IMR-90 (cell line): ENCODE results near the gene PROCR. TPM values are rescaled to one million over a fixed set of nuclear protein-coding genes. Genes with fewer than 3 reads are reported as not detected.

Experiments
- ATAC-seq: fragments of 200-7000 bp; cut with Tn5 transposase; 2 replicates; pipeline ENCODE4 v1.9.1; 2020; ENCODE audit warnings: low read depth, mild to moderate bottlenecking, moderate library complexity
- BruUV-seq: library from RNA; stranded (reverse); fragments of 400-500 nt; replicated peaks from 2 replicates; lab custom pipeline; 2021; lab: Mats Ljungman, UMichigan
- CTCF ChIA-PET: fragments of 300-600 bp; formaldehyde crosslinking; extraction: SDS; loops from one replicate; lab custom pipeline; 2021; ENCODE audit warnings: antibody characterized with exemption; lab: Yijun Ruan, JAX
- POLR2A ChIA-PET: fragments of 300-600 bp; sonication (Branson Sonifier 250); formaldehyde crosslinking; loops from one replicate; lab custom pipeline; 2022; ENCODE audit warnings: antibody characterized with exemption; ENCODE audit not compliant: unreplicated experiment; lab: Charles Lee
- DNase-seq: peaks from one replicate; pipeline ENCODE4 v3.0.0; 2013
- H2AFZ ChIP-seq: replicated peaks from 2 replicates; pipeline ENCODE3; 2013; ENCODE audit warnings: low read length, mild to moderate bottlenecking; ENCODE audit not compliant: poor library complexity
- H2AK5ac ChIP-seq: 2 replicates; pipeline ENCODE4 v1.6.1; 2013; ENCODE audit warnings: low read depth, low read length, inconsistent platforms
- H2AK9ac ChIP-seq: replicated peaks from 2 replicates; pipeline ENCODE3; 2013; ENCODE audit warnings: mild to moderate bottlenecking, low read depth, low read length, moderate library complexity; ENCODE audit not compliant: poor library complexity
- H2BK120ac ChIP-seq: 2 replicates; pipeline ENCODE4 v1.6.1; 2013; ENCODE audit warnings: low read depth, low read length, inconsistent platforms
- H2BK15ac ChIP-seq: 3 replicates; pipeline ENCODE4 v1.6.1; 2013; ENCODE audit warnings: low read depth, low read length, inconsistent platforms
- H2BK20ac ChIP-seq: 2 replicates; pipeline ENCODE4 v1.6.1; 2013; ENCODE audit warnings: low read depth, mild to moderate bottlenecking, inconsistent platforms, low read length, moderate library complexity
- H2BK5ac ChIP-seq: 2 replicates; pipeline ENCODE4 v1.6.1; 2013; ENCODE audit warnings: mild to moderate bottlenecking, low read depth, low read length, inconsistent platforms; ENCODE audit not compliant: poor library complexity, severe bottlenecking
- H3K14ac ChIP-seq: replicated peaks from 2 replicates; pipeline ENCODE4 v1.6.1; 2013; ENCODE audit warnings: low read depth, low read length, inconsistent platforms
- H3K18ac ChIP-seq: 2 replicates; pipeline ENCODE4 v1.6.1; 2013; ENCODE audit warnings: low read depth, low read length, control low read depth
- H3K23ac ChIP-seq: 2 replicates; pipeline ENCODE4 v1.6.1; 2013; ENCODE audit warnings: low read depth, low read length, inconsistent platforms
- H3K27ac ChIP-seq: 2 replicates; pipeline ENCODE4 v1.5.1; 2013; ENCODE audit warnings: mild to moderate bottlenecking, control low read depth, low read length; ENCODE audit not compliant: insufficient read depth
- H3K27me3 ChIP-seq: 2 replicates; pipeline ENCODE4 v1.6.1; 2013; ENCODE audit warnings: low read length; ENCODE audit not compliant: control insufficient read depth, insufficient read depth
- H3K36me3 ChIP-seq: 2 replicates; pipeline ENCODE4 v1.6.1; 2013; ENCODE audit warnings: low read length, mixed read lengths; ENCODE audit not compliant: control insufficient read depth, insufficient read depth
- H3K4ac ChIP-seq: 2 replicates; pipeline ENCODE4 v1.6.1; 2013; ENCODE audit warnings: low read depth, low read length, inconsistent platforms
- H3K4me1 ChIP-seq: 2 replicates; pipeline ENCODE4 v1.6.1; 2013; ENCODE audit warnings: low read length, mixed read lengths; ENCODE audit not compliant: control insufficient read depth, insufficient read depth
- H3K4me2 ChIP-seq: 2 replicates; pipeline ENCODE4 v1.6.1; 2013; ENCODE audit warnings: low read depth, mild to moderate bottlenecking, control low read depth, low read length, moderate library complexity
- H3K4me3 ChIP-seq: 2 replicates; pipeline ENCODE4 v1.5.1; 2013; ENCODE audit warnings: low read depth, mild to moderate bottlenecking, control low read depth, low read length, moderate library complexity; ENCODE audit not compliant: insufficient read depth
- H3K56ac ChIP-seq: 2 replicates; pipeline ENCODE4 v1.6.1; 2013; ENCODE audit warnings: low read length, inconsistent platforms; ENCODE audit not compliant: insufficient read depth; ENCODE audit errors: extremely low read depth
- H3K79me1 ChIP-seq, 2 experiments: 2 replicates each; pipeline ENCODE4 v1.6.1; 2013; ENCODE audit warnings: low read length in 2 of 2, inconsistent platforms in 1 of 2, low read depth in 1 of 2
- H3K9ac ChIP-seq: 2 replicates; pipeline ENCODE4 v1.6.1; 2013; ENCODE audit warnings: low read depth, low read length, control low read depth
- H3K9me1 ChIP-seq: 2 replicates; pipeline ENCODE4 v1.6.1; 2013; ENCODE audit warnings: low read length, inconsistent platforms; ENCODE audit not compliant: insufficient read depth
- H3K9me3 ChIP-seq: 2 replicates; pipeline ENCODE4 v1.6.1; 2013; ENCODE audit warnings: low read length; ENCODE audit not compliant: control insufficient read depth, insufficient read depth
- H4K20me1 ChIP-seq: 2 replicates; pipeline ENCODE4 v1.6.1; 2013; ENCODE audit warnings: low read length, inconsistent platforms; ENCODE audit not compliant: insufficient read depth
- H4K5ac ChIP-seq: 2 replicates; pipeline ENCODE4 v1.6.1; 2013; ENCODE audit warnings: mild to moderate bottlenecking, low read depth, low read length, control low read depth
- H4K8ac ChIP-seq, 2 experiments: 2 replicates each; pipeline ENCODE4 v1.6.1; 2013; ENCODE audit warnings: low read depth in 2 of 2, low read length in 2 of 2, control low read depth in 1 of 2, inconsistent platforms in 1 of 2
- H4K91ac ChIP-seq: 2 replicates; pipeline ENCODE4 v1.6.1; 2013; ENCODE audit warnings: low read depth, low read length, inconsistent platforms; ENCODE audit not compliant: insufficient read depth
- BHLHE40 ChIP-seq: fragments of 150-350 bp; IDR thresholded peaks from 2 replicates; pipeline ENCODE4 v1.6.1; 2016; ENCODE audit warnings: mild to moderate bottlenecking, low read depth, low read length
- CHD1 ChIP-seq: IDR thresholded peaks from 2 replicates; pipeline ENCODE4 v1.6.1; 2012; ENCODE audit warnings: low read depth, low read length, improper control_type of control experiment
- FOS ChIP-seq: fragments of 150-350 bp; IDR thresholded peaks from 2 replicates; pipeline ENCODE4 v1.6.1; 2016; ENCODE audit warnings: low read depth, low read length
- MAFK ChIP-seq: IDR thresholded peaks from 2 replicates; pipeline ENCODE4 v1.6.1; 2012; ENCODE audit warnings: low read depth, low read length, improper control_type of control experiment
- NFE2L2 ChIP-seq: fragments of 150-350 bp; IDR thresholded peaks from 2 replicates; pipeline ENCODE4 v1.6.1; 2016; ENCODE audit warnings: low read depth, mild to moderate bottlenecking, low read length
- POLR2A ChIP-seq: IDR thresholded peaks from 2 replicates; pipeline ENCODE4 v1.6.1; 2012; ENCODE audit warnings: mild to moderate bottlenecking, low read depth, low read length
- RAD21 ChIP-seq: IDR thresholded peaks from 2 replicates; pipeline ENCODE4 v1.6.1; 2012; ENCODE audit warnings: low read length, improper control_type of control experiment
- RCOR1 ChIP-seq: IDR thresholded peaks from 2 replicates; pipeline ENCODE4 v1.6.1; 2012; ENCODE audit warnings: mild to moderate bottlenecking, low read length, improper control_type of control experiment; ENCODE audit not compliant: insufficient replicate concordance
- RFX5 ChIP-seq: IDR thresholded peaks from 2 replicates; pipeline ENCODE4 v1.8.0; 2012; ENCODE audit warnings: low read depth, mild to moderate bottlenecking, low read length, moderate library complexity
- SMC3 ChIP-seq: fragments of 150-350 bp; IDR thresholded peaks from 2 replicates; pipeline ENCODE4 v1.6.1; 2016; ENCODE audit warnings: low read depth, mild to moderate bottlenecking, antibody characterized with exemption, low read length, moderate library complexity
- WGBS, 2 experiments: methylation state at CpG; one replicate each; pipeline versions ENCODE4 v1.1.5 to v1.1.7; 2013; ENCODE audit warnings: missing lambda C conversion rate in 2 of 2; ENCODE audit not compliant: insufficient read length in 1 of 2; ENCODE audit errors: extremely low coverage in 2 of 2; 5-methylcytosine and 5-hydroxymethylcytosine counted together
- dilution Hi-C: fragments of 300-500 bp; cut with HindIII; formaldehyde crosslinking; loops from one replicate; pipeline ENCODE4 v1.14.3; 2018; ENCODE audit warnings: low sequenced_read_pairs; ENCODE audit not compliant: unreplicated experiment
- in situ Hi-C: fragments of 300-500 bp; cut with MboI; formaldehyde crosslinking; loops from 3 replicates; pipeline ENCODE4 v1.14.3; 2019; ENCODE audit warnings: low sequenced_read_pairs, inconsistent platforms, mixed read lengths
- intact Hi-C: fragments of 100-400 bp; cut with micrococcal nuclease; formaldehyde crosslinking; loops from 2 replicates; pipeline ENCODE4 v1.10.0; 2022
- polyA plus RNA-seq, 3 experiments: library from polyadenylated mRNA; depleted of rRNA; stranded (reverse); fragments of >200 nt; gene quantifications; 2 replicates each; pipeline ENCODE4 v1.2.3, GENCODE V29; 2012; ENCODE audit warnings: low replicate concordance in 1 of 3
- total RNA-seq: library from RNA; depleted of rRNA; stranded (reverse); fragments of >200 nt; gene quantifications from 2 replicates; pipeline ENCODE4 v1.2.3, GENCODE V29; 2012
- TF ChIP-seq, protein P1 (sequence below): fragments of 150-350 bp; IDR thresholded peaks from 2 replicates; pipeline ENCODE4 v1.6.1; 2017; ENCODE audit warnings: mild to moderate bottlenecking, antibody characterized with exemption, low read length, low read depth

Gene PROCR
- total and polyA plus RNA-seq, 2 of the 4 experiments (the other 2 are of a cell fraction): 36.4 to 41.9 TPM

DNA sequence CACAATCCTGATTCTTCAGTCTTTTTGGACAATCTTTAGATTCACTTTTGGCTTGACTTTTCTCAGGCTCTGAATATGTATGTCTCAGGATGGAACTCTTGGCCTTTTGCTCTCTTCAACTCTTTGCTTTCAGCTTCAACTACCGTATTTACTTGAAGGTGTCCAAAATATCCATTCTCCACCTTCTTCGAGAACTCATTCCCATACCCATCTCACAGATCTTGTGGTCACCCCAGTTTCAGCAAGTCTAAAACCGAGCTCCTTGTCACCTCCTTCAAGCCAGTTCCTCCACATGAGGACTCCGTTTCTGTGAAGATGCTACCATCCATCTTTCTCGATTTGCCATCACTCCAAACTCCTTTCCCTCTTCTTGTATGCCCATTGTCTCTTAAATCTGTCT lies 52.7 kb downstream of the PROCR start:
- ChIA-PET CTCF (no interaction called here), POLR2A (no interaction called here)
- H4K5ac ChIP-seq: no peak overlapping the region
- WGBS, 2 experiments: 93% methylated on average over 4 of the region's 5 CpGs; no CpG with 5 or more reads in 1 of the 2 experiments
- no peak overlapping the region for H3K9ac ChIP-seq
- H4K8ac ChIP-seq: no peak overlapping the region
- dilution Hi-C loops (no loop called here), in situ Hi-C loops (no loop called here), intact Hi-C loops (no loop called here)
- no peak overlapping the region for H2BK20ac ChIP-seq
- TF ChIP-seq MAFK (no peak), SMC3 (no peak), RCOR1 (no peak), RAD21 (no peak), CHD1 (no peak), POLR2A (no peak), NFE2L2 (no peak), RFX5 (no peak), BHLHE40 (no peak), FOS (no peak)
- TF ChIP-seq, protein P1, sequence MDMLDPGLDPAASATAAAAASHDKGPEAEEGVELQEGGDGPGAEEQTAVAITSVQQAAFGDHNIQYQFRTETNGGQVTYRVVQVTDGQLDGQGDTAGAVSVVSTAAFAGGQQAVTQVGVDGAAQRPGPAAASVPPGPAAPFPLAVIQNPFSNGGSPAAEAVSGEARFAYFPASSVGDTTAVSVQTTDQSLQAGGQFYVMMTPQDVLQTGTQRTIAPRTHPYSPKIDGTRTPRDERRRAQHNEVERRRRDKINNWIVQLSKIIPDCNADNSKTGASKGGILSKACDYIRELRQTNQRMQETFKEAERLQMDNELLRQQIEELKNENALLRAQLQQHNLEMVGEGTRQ: no peak
- H3K79me1 ChIP-seq: no peaks in the 10 kb centered on the region
- no peak overlapping the region for H3K4me2 ChIP-seq
- BruUV-seq: no TSS peak
- no peak overlapping the region for H2BK15ac ChIP-seq
- no peak overlapping the region for H2BK5ac ChIP-seq
- H3K4ac ChIP-seq: no peak overlapping the region
- H3K9me1 ChIP-seq: peaks cover 3% of the 10 kb centered on the region; the same call in 1 of the 2 replicates
- no peak overlapping the region for H3K23ac ChIP-seq
- H2BK120ac ChIP-seq: no peak overlapping the region
- peaks cover 8% of the 10 kb centered on the region; the same call in 1 of the 2 replicates for H4K20me1 ChIP-seq
- H3K4me1 ChIP-seq: peaks cover 6% of the 10 kb centered on the region; the same call in 1 of the 2 replicates
- no peak overlapping the region for H2AK9ac ChIP-seq
- no peak overlapping the region for H2AFZ ChIP-seq
- H3K36me3 ChIP-seq: no peaks in the 10 kb centered on the region
- H3K9me3 ChIP-seq: no peaks in the 10 kb centered on the region
- H3K14ac ChIP-seq: no peak overlapping the region
- ATAC-seq: no peak
- no peak overlapping the region for H3K18ac ChIP-seq
- no peak overlapping the region for H3K27ac ChIP-seq
- no peak overlapping the region for H3K4me3 ChIP-seq
- no peak overlapping the region for H3K56ac ChIP-seq
- DNase-seq: no peak
- H2AK5ac ChIP-seq: no peak overlapping the region
- H4K91ac ChIP-seq: no peak overlapping the region
- peaks cover 27% of the 10 kb centered on the region for H3K27me3 ChIP-seq
